ENCODE measurements around the gene SERPINA6. TPM values are rescaled to one million over a fixed set of nuclear protein-coding genes. Genes with fewer than 3 reads are reported as not detected.

The SERPINA6 gene
- total RNA-seq, 1 experiment from 2014 or later, result not detected

- H3K4me3 Mint-ChIP-seq (ENCODE audit: unreplicated experiment), result no peak overlapping the region
- peaks cover 24% of the 10 kb centered on the region for H3K4me1 Mint-ChIP-seq (ENCODE audit: insufficient read depth, unreplicated experiment)
- H3K36me3 Mint-ChIP-seq (ENCODE audit: insufficient read depth, unreplicated experiment), result peaks cover 4% of the 10 kb centered on the region
- H3K27me3 Mint-ChIP-seq (ENCODE audit: insufficient read depth, unreplicated experiment), result no peaks in the 10 kb centered on the region
- CTCF ChIA-PET, result interaction anchor here (0.7 to 1.7 kb wide), 3 partner anchors 121 to 172 kb away, joined by 3 to 6 read pairs (median 3); no protein-coding TSS in a partner anchor
- H3K27ac Mint-ChIP-seq (ENCODE audit: low read depth, unreplicated experiment), result peak overlapping the region; percentile 42
- no peak for TF ChIP-seq CTCF (IDR thresholded peaks at IDR 0.05; ENCODE audit: unreplicated experiment)
- DNase-seq (ENCODE audit: unreplicated experiment), result peak; percentile 81
- no TSS peak for BruUV-seq (replicated peaks)
- peaks cover under 1% of the 10 kb centered on the region for H3K9me3 Mint-ChIP-seq (ENCODE audit: unreplicated experiment)
- intact Hi-C loops (cut with micrococcal nuclease), result loop anchor here (10.0 kb wide), 1 partner anchor 129 kb away; no protein-coding TSS in a partner anchor
- POLR2A ChIA-PET, result interaction anchor here (0.9 to 4.1 kb wide), 5 partner anchors 12 to 31 kb away, joined by 4 to 29 read pairs (median 12); no protein-coding TSS in a partner anchor
Observed at GRCh38 chr14:94313991-94314655, 9.0 kb downstream of the SERPINA6 start.

- H3K36me3 Mint-ChIP-seq (ENCODE audit: insufficient read depth, unreplicated experiment), result peaks cover 4% of the 10 kb centered on the region
- intact Hi-C loops (cut with micrococcal nuclease), result loop anchor here (10.0 kb wide), 1 partner anchor 128 kb away; no protein-coding TSS in a partner anchor
- peaks cover 24% of the 10 kb centered on the region for H3K4me1 Mint-ChIP-seq (ENCODE audit: insufficient read depth, unreplicated experiment)
- no peak overlapping the region for H3K4me3 Mint-ChIP-seq (ENCODE audit: unreplicated experiment)
- peak; percentile 89 for DNase-seq (ENCODE audit: unreplicated experiment)
- BruUV-seq (replicated peaks), result no TSS peak
- CTCF ChIA-PET, result interaction anchor here (0.8 kb wide), 1 partner anchor 570 kb away, joined by 4 read pairs; no protein-coding TSS in a partner anchor
- H3K27ac Mint-ChIP-seq (ENCODE audit: low read depth, unreplicated experiment), result peak overlapping the region; percentile 65
- H3K27me3 Mint-ChIP-seq (ENCODE audit: insufficient read depth, unreplicated experiment), result no peaks in the 10 kb centered on the region
- POLR2A ChIA-PET, result interaction anchor here (0.6 to 4.1 kb wide), 9 partner anchors 11 to 231 kb away, joined by 3 to 29 read pairs (median 4); partner anchors contain the start of gene IFI27L1
- peaks cover 10% of the 10 kb centered on the region for H3K9me3 Mint-ChIP-seq (ENCODE audit: unreplicated experiment)
- no peak for TF ChIP-seq CTCF (IDR thresholded peaks at IDR 0.05; ENCODE audit: unreplicated experiment)
Observed at GRCh38 chr14:94312481-94313246, 10.5 kb downstream of the SERPINA6 start.

GRCh38 chr14:94310248-94310647 is 12.9 kb downstream of the SERPINA6 start:
- Mint-ChIP-seq H3K4me3 (ENCODE audit: unreplicated experiment) (no peak overlapping the region), H3K27ac (ENCODE audit: low read depth, unreplicated experiment) (no peak overlapping the region), H3K9me3 (ENCODE audit: unreplicated experiment) (peaks cover 17% of the 10 kb centered on the region), H3K27me3 (ENCODE audit: insufficient read depth, unreplicated experiment) (no peaks in the 10 kb centered on the region), H3K4me1 (ENCODE audit: insufficient read depth, unreplicated experiment) (peaks cover 18% of the 10 kb centered on the region), H3K36me3 (ENCODE audit: insufficient read depth, unreplicated experiment) (peaks cover 9% of the 10 kb centered on the region)
- no TSS peak for BruUV-seq (replicated peaks)
- intact Hi-C loops (cut with micrococcal nuclease), result loop anchor here (10.0 kb wide), 1 partner anchor 125 kb away; no protein-coding TSS in a partner anchor
- no peak for DNase-seq (ENCODE audit: unreplicated experiment)
- ChIA-PET POLR2A (interaction anchor here (0.9 kb wide), 1 partner anchor 50 kb away, joined by 3 read pairs; no protein-coding TSS in a partner anchor), CTCF (no interaction called here)
- no peak for TF ChIP-seq CTCF (IDR thresholded peaks at IDR 0.05; ENCODE audit: unreplicated experiment)

- Mint-ChIP-seq H3K9me3 (ENCODE audit: unreplicated experiment) (peaks cover 17% of the 10 kb centered on the region), H3K36me3 (ENCODE audit: insufficient read depth, unreplicated experiment) (peaks cover 9% of the 10 kb centered on the region), H3K27ac (ENCODE audit: low read depth, unreplicated experiment) (no peak overlapping the region), H3K4me3 (ENCODE audit: unreplicated experiment) (no peak overlapping the region), H3K27me3 (ENCODE audit: insufficient read depth, unreplicated experiment) (no peaks in the 10 kb centered on the region), H3K4me1 (ENCODE audit: insufficient read depth, unreplicated experiment) (peaks cover 18% of the 10 kb centered on the region)
- no peak for TF ChIP-seq CTCF (IDR thresholded peaks at IDR 0.05; ENCODE audit: unreplicated experiment)
- no peak for DNase-seq (ENCODE audit: unreplicated experiment)
- ChIA-PET POLR2A (interaction anchor here (0.9 kb wide), 1 partner anchor 50 kb away, joined by 3 read pairs; no protein-coding TSS in a partner anchor), CTCF (no interaction called here)
- no TSS peak for BruUV-seq (replicated peaks)
- intact Hi-C loops (cut with micrococcal nuclease), result loop anchor here (10.0 kb wide), 2 partner anchors 125 to 175 kb away; no protein-coding TSS in a partner anchor
Observed at GRCh38 chr14:94309721-94310120, 13.4 kb downstream of the SERPINA6 start.

Data from MCF 10A (cell line).